Astrocyte (in vitro differentiated cells and primary cell): ENCODE data around the gene CAT.

ENCODE experiments used
- EZH2 ChIP-seq: IDR thresholded peaks from 2 replicates; pipeline ENCODE4 v1.6.1; 2012; ENCODE audit warnings: mild to moderate bottlenecking, low read length, inconsistent platforms; ENCODE audit not compliant: insufficient read depth
- TF ChIP-seq, protein P1 (sequence below): IDR thresholded peaks from 2 replicates; pipeline ENCODE4 v1.5.1; 2011; ENCODE audit warnings: low read depth, mild to moderate bottlenecking, inconsistent platforms, low read length, moderate library complexity; ENCODE audit not compliant: insufficient read depth

DNA sequence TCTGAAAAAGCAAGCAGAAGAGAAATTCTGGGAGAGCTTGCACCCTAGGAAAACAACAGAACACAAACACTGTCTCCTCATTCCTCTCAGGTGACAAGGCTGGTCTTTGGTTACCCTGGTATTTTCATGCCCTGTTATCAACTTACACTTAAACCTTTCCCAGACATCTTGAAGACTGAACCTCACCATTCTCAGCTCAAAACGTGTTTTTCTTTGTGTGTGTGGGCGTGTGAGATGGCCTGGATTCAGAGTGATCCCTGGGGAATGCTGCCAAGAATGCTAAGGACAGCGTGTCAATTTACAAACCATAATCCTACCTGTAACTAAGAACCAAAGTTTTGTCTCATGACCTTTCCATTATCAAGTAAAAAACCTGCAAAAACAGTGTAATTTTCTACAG, 41.6 kb downstream of the CAT start:
- TF ChIP-seq, protein P1, sequence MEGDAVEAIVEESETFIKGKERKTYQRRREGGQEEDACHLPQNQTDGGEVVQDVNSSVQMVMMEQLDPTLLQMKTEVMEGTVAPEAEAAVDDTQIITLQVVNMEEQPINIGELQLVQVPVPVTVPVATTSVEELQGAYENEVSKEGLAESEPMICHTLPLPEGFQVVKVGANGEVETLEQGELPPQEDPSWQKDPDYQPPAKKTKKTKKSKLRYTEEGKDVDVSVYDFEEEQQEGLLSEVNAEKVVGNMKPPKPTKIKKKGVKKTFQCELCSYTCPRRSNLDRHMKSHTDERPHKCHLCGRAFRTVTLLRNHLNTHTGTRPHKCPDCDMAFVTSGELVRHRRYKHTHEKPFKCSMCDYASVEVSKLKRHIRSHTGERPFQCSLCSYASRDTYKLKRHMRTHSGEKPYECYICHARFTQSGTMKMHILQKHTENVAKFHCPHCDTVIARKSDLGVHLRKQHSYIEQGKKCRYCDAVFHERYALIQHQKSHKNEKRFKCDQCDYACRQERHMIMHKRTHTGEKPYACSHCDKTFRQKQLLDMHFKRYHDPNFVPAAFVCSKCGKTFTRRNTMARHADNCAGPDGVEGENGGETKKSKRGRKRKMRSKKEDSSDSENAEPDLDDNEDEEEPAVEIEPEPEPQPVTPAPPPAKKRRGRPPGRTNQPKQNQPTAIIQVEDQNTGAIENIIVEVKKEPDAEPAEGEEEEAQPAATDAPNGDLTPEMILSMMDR: no peak
- TF ChIP-seq EZH2: no peak
